Measurements from ENCODE around the gene EIF2B5.

Gene EIF2B5

GRCh38 chr3:184167786-184168185 lies 32.6 kb downstream of the EIF2B5 start:
- TF ChIP-seq EZH2 (optimal IDR thresholded peaks at IDR 0.05; ENCODE audit: low read depth, low read length) (no peak), EZH2phosphoT487 (IDR thresholded peaks at IDR 0.05; ENCODE audit: low read length) (no peak)
- TF ChIP-seq, protein P1, sequence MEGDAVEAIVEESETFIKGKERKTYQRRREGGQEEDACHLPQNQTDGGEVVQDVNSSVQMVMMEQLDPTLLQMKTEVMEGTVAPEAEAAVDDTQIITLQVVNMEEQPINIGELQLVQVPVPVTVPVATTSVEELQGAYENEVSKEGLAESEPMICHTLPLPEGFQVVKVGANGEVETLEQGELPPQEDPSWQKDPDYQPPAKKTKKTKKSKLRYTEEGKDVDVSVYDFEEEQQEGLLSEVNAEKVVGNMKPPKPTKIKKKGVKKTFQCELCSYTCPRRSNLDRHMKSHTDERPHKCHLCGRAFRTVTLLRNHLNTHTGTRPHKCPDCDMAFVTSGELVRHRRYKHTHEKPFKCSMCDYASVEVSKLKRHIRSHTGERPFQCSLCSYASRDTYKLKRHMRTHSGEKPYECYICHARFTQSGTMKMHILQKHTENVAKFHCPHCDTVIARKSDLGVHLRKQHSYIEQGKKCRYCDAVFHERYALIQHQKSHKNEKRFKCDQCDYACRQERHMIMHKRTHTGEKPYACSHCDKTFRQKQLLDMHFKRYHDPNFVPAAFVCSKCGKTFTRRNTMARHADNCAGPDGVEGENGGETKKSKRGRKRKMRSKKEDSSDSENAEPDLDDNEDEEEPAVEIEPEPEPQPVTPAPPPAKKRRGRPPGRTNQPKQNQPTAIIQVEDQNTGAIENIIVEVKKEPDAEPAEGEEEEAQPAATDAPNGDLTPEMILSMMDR (IDR thresholded peaks at IDR 0.05; ENCODE audit: low read length): no peak
- no peak overlapping the region for H3K4me2 ChIP-seq (ENCODE audit: low read depth, low read length)
- no peaks in the 10 kb centered on the region for H3K27me3 ChIP-seq (replicated peaks; ENCODE audit: insufficient read depth, low read length)
- no peaks in the 10 kb centered on the region for H3K79me2 ChIP-seq (ENCODE audit: low read length)
- DNase-seq: no peak
- H3K9me2 ChIP-seq (replicated peaks; ENCODE audit: insufficient read depth, low read length): no peaks in the 10 kb centered on the region
- no peak overlapping the region for H3K27ac ChIP-seq (ENCODE audit: low read length)
- H3K4me1 ChIP-seq (ENCODE audit: low read length): no peaks in the 10 kb centered on the region
- H3K4me3 ChIP-seq (ENCODE audit: low read length): no peak overlapping the region
- no peaks in the 10 kb centered on the region for H3K9me3 ChIP-seq (replicated peaks; ENCODE audit: insufficient read depth, low read length)
- no peak overlapping the region for H3K9ac ChIP-seq (ENCODE audit: low read length)
- no peaks in the 10 kb centered on the region for H4K20me1 ChIP-seq (ENCODE audit: insufficient read depth, low read length)
- no peaks in the 10 kb centered on the region for H3K36me3 ChIP-seq (replicated peaks; ENCODE audit: insufficient read depth, low read length)
- H2AFZ ChIP-seq (ENCODE audit: low read length): no peak overlapping the region
- H3F3A ChIP-seq (ENCODE audit: insufficient read depth, low read length): no peaks in the 10 kb centered on the region

- Histone ChIP-seq H3K4me1 (ENCODE audit: low read length) (no peaks in the 10 kb centered on the region), H3K79me2 (ENCODE audit: low read length) (no peaks in the 10 kb centered on the region), H3K9ac (ENCODE audit: low read length) (no peak overlapping the region), H3K4me2 (ENCODE audit: low read depth, low read length) (no peak overlapping the region), H3K27ac (ENCODE audit: low read length) (no peak overlapping the region), H3K9me2 (replicated peaks; ENCODE audit: insufficient read depth, low read length) (no peaks in the 10 kb centered on the region), H3K9me3 (replicated peaks; ENCODE audit: insufficient read depth, low read length) (no peaks in the 10 kb centered on the region), H3K36me3 (replicated peaks; ENCODE audit: insufficient read depth, low read length) (no peaks in the 10 kb centered on the region), H3K4me3 (ENCODE audit: low read length) (no peak overlapping the region), H2AFZ (ENCODE audit: low read length) (no peak overlapping the region), H4K20me1 (ENCODE audit: insufficient read depth, low read length) (no peaks in the 10 kb centered on the region), H3K27me3 (replicated peaks; ENCODE audit: insufficient read depth, low read length) (no peaks in the 10 kb centered on the region), H3F3A (ENCODE audit: insufficient read depth, low read length) (0 out of 2 replicates have a peak, but pooled peaks cover under 1% of the 10 kb centered on the region)
- DNase-seq: no peak
- TF ChIP-seq EZH2phosphoT487 (IDR thresholded peaks at IDR 0.05; ENCODE audit: low read length): no peak
- no peak for TF ChIP-seq EZH2 (optimal IDR thresholded peaks at IDR 0.05; ENCODE audit: low read depth, low read length)
- TF ChIP-seq, protein P1 (IDR thresholded peaks at IDR 0.05; ENCODE audit: low read length): no peak
These were observed 33.4 kb downstream of the EIF2B5 start for GRCh38 chr3:184168363-184169120.

DNA sequence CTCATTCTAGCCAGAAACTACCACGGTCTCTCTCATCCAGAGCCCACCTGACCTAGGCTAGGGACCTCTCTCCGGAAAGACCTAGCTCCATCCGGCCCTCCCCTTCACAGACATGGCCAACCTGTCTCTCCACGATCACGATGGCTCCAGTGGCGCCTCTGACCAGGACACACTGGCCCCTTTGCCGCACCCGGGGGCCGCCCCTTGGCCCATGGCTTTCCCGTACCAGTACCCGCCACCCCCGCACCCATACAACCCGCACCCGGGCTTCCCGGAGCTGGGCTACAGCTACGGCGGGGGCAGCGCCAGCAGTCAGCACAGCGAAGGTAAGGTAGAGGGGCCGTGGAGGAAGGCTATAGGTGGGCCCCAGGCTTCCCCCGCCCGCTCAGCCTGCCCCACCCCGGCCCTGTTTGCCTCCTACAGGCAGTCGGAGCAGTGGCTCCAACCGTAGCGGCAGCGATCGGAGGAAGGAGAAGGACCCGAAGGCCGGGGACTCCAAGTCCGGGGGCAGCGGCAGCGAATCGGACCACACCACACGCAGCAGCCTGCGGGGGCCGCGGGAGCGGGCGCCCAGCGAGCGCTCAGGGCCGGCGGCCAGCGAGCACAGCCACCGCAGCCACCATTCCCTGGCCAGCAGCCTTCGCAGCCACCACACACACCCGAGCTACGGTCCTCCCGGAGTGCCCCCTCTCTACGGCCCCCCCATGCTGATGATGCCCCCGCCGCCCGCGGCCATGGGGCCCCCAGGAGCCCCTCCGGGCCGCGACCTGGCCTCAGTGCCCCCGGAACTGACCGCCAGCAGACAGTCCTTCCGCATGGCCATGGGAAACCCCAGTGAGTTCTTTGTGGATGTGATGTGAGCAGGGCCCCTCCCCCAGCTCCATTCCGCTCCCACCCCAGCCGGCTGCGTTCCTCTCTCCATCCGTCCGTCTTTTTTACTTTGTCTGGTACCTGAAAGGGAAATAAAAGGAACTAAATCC lies 35.0 kb downstream of the EIF2B5 start:
- Histone ChIP-seq H3K4me3 (ENCODE audit: low read length) (no peak overlapping the region), H3F3A (ENCODE audit: insufficient read depth, low read length) (0 out of 2 replicates have a peak, but pooled peaks cover 6% of the 10 kb centered on the region), H3K9me3 (replicated peaks; ENCODE audit: insufficient read depth, low read length) (no peaks in the 10 kb centered on the region), H3K27ac (ENCODE audit: low read length) (no peak overlapping the region), H3K79me2 (ENCODE audit: low read length) (peaks cover 5% of the 10 kb centered on the region), H3K27me3 (replicated peaks; ENCODE audit: insufficient read depth, low read length) (no peaks in the 10 kb centered on the region), H3K9me2 (replicated peaks; ENCODE audit: insufficient read depth, low read length) (no peaks in the 10 kb centered on the region), H2AFZ (ENCODE audit: low read length) (no peak overlapping the region), H4K20me1 (ENCODE audit: insufficient read depth, low read length) (no peaks in the 10 kb centered on the region), H3K4me2 (ENCODE audit: low read depth, low read length) (no peak overlapping the region), H3K4me1 (ENCODE audit: low read length) (peaks cover 4% of the 10 kb centered on the region; the same call in 1 of the 2 replicates), H3K36me3 (replicated peaks; ENCODE audit: insufficient read depth, low read length) (no peaks in the 10 kb centered on the region), H3K9ac (ENCODE audit: low read length) (no peak overlapping the region)
- DNase-seq: no peak
- no peak for TF ChIP-seq EZH2phosphoT487 (IDR thresholded peaks at IDR 0.05; ENCODE audit: low read length)
- no peak for TF ChIP-seq EZH2 (optimal IDR thresholded peaks at IDR 0.05; ENCODE audit: low read depth, low read length)
- TF ChIP-seq, protein P1 (IDR thresholded peaks at IDR 0.05; ENCODE audit: low read length): no peak
